Keratinocyte (primary cell): ENCODE data around the gene RASD2. TPM values are rescaled to one million over a fixed set of nuclear protein-coding genes. Genes with fewer than 3 reads are reported as not detected.

Experiments used
- DNase-seq: peaks from one replicate; pipeline ENCODE4 v3.0.0-alpha.2; 2011; ENCODE audit warnings: low read depth, missing footprints, low spot score
- FAIRE-seq: peaks from 2 replicates; lab custom pipeline; 2011; peaks lifted over from hg19 to GRCh38; lab: Jason Lieb, UNC
- H2AFZ ChIP-seq: 2 replicates; pipeline ENCODE4 v1.6.0; 2012; ENCODE audit warnings: low read length, control low read depth, inconsistent platforms; ENCODE audit not compliant: control insufficient read depth
- H3K27ac ChIP-seq: 2 replicates; pipeline ENCODE4 v1.5.1; 2011; ENCODE audit warnings: low read length; ENCODE audit not compliant: control insufficient read depth, insufficient read depth
- H3K27me3 ChIP-seq: 3 replicates; pipeline ENCODE4 v1.6.0; 2011; ENCODE audit warnings: low read length; ENCODE audit not compliant: control insufficient read depth, insufficient read depth; ENCODE audit errors: extremely low read depth
- H3K36me3 ChIP-seq, 2 experiments: 2 replicates in 1 of 2; 3 replicates in 1 of 2; pipeline ENCODE4 v1.5.1; 2011; ENCODE audit warnings: low read length in 2 of 2, mild to moderate bottlenecking in 1 of 2; ENCODE audit not compliant: control insufficient read depth in 2 of 2, insufficient read depth in 2 of 2; ENCODE audit errors: extremely low read depth in 1 of 2
- H3K4me1 ChIP-seq: 3 replicates; pipeline ENCODE4 v1.5.1; 2011; ENCODE audit warnings: low read length; ENCODE audit not compliant: control insufficient read depth, insufficient read depth; ENCODE audit errors: extremely low read depth
- H3K4me2 ChIP-seq: 3 replicates; pipeline ENCODE4 v1.6.0; 2011; ENCODE audit warnings: low read depth, low read length; ENCODE audit not compliant: control insufficient read depth, insufficient read depth; ENCODE audit errors: extremely low read depth
- H3K4me3 ChIP-seq, 3 experiments: fragments of 200-600 bp in 1 of 3; sonication (generic) in 1 of 3; 2 replicates in 2 of 3; 3 replicates in 1 of 3; pipeline ENCODE4 v1.5.1; 2011 to 2016; ENCODE audit warnings: low read length in 3 of 3, mild to moderate bottlenecking in 3 of 3, control low read depth in 2 of 3, inconsistent platforms in 1 of 3, low read depth in 1 of 3, mixed read lengths in 1 of 3, mixed run types in 1 of 3, moderate library complexity in 1 of 3; ENCODE audit not compliant: control insufficient read depth in 2 of 3, insufficient read depth in 2 of 3; ENCODE audit errors: extremely low read depth in 1 of 3
- H3K79me2 ChIP-seq: 2 replicates; pipeline ENCODE4 v1.6.0; 2012; ENCODE audit warnings: low read length; ENCODE audit not compliant: control insufficient read depth, insufficient read depth
- H3K9ac ChIP-seq: 3 replicates; pipeline ENCODE4 v1.6.0; 2011; ENCODE audit warnings: low read length; ENCODE audit not compliant: control insufficient read depth, insufficient read depth; ENCODE audit errors: extremely low read depth
- H3K9me1 ChIP-seq: 3 replicates; pipeline ENCODE4 v1.6.0; 2011; ENCODE audit warnings: low read length; ENCODE audit not compliant: control insufficient read depth, insufficient read depth; ENCODE audit errors: extremely low read depth
- H3K9me3 ChIP-seq: 2 replicates; pipeline ENCODE4 v1.5.1; 2012; ENCODE audit warnings: low read depth, low read length; ENCODE audit not compliant: control insufficient read depth
- H4K20me1 ChIP-seq: 3 replicates; pipeline ENCODE4 v1.6.0; 2011; ENCODE audit warnings: low read length; ENCODE audit not compliant: control insufficient read depth, insufficient read depth; ENCODE audit errors: extremely low read depth
- CTCF ChIP-seq, 3 experiments: IDR thresholded peaks in 1 of 3; conservative IDR thresholded peaks in 1 of 3; optimal IDR thresholded peaks in 1 of 3; 2 replicates in 2 of 3; 3 replicates in 1 of 3; pipeline versions ENCODE3 to v1.5.1; 2011; ENCODE audit warnings: low read length in 3 of 3, mild to moderate bottlenecking in 3 of 3, moderate library complexity in 2 of 3, control low read depth in 1 of 3, inconsistent platforms in 1 of 3; ENCODE audit not compliant: insufficient read depth in 2 of 3; ENCODE audit errors: extremely low read depth in 1 of 3
- EZH2 ChIP-seq: IDR thresholded peaks from one replicate; pipeline ENCODE4 v1.6.1; 2012; ENCODE audit warnings: inconsistent platforms, mild to moderate bottlenecking, low read length, moderate library complexity
- dilution Hi-C: fragments of 300-500 bp; cut with MboI; formaldehyde crosslinking; loops from one replicate; pipeline ENCODE4 v1.7.0; 2020; ENCODE audit warnings: low sequenced_read_pairs; ENCODE audit not compliant: extremely low pct_ligation_motif_present
- polyA plus RNA-seq, 5 experiments: library from polyadenylated mRNA; depleted of rRNA in 3 of 5; stranded (reverse) in 3 of 5; stranded (forward) in 1 of 5; unstranded in 1 of 5; fragments of >200 nt; gene quantifications; 1 replicate in 1 of 5; 2 replicates in 3 of 5; 3 replicates in 1 of 5; pipeline versions ENCODE4 v1.2.1 to v1.2.3, GENCODE V29; 2011 to 2012; ENCODE audit warnings: missing spikeins in 2 of 5, low read depth in 1 of 5, low replicate concordance in 1 of 5

The RASD2 gene
- polyA plus RNA-seq, 1 donor (not counting 4 experiments of a cell fraction or from before 2014, with no cell fraction given), result 0.03 TPM

GRCh38 chr22:35539910-35540594 is 579 bp upstream of the RASD2 start:
- no peak for FAIRE-seq
- TF ChIP-seq CTCF (optimal IDR thresholded peaks at IDR 0.05 in 1 of 3, IDR thresholded peaks at IDR 0.05 in 1 of 3, conservative IDR thresholded peaks at IDR 0.05 in 1 of 3; ENCODE audit: extremely low read depth in 1 of 3, insufficient read depth in 2 of 3, low read length in 3 of 3) (no peak), EZH2 (no peak)
- dilution Hi-C loops, result no loop called here
- Histone ChIP-seq H3K4me3 (peak overlapping the region; percentile 36 to 73 (median 65)), H3K4me2 (peak overlapping the region; percentile 82), H2AFZ (peak overlapping the region; percentile 62), H3K27me3 (peaks cover 37% of the 10 kb centered on the region), H4K20me1 (peaks cover 6% of the 10 kb centered on the region), H3K9me1 (no peaks in the 10 kb centered on the region), H3K9ac (peak overlapping the region; percentile 56), H3K4me1 (peaks cover 7% of the 10 kb centered on the region), H3K9me3 (no peaks in the 10 kb centered on the region), H3K79me2 (no peaks in the 10 kb centered on the region), H3K27ac (no peak overlapping the region), H3K36me3 (no peaks in the 10 kb centered on the region)
- DNase-seq, result no peak

GRCh38 chr22:35541254-35541748 is 670 bp downstream of the RASD2 start:
- dilution Hi-C loops, result no loop called here
- H3K27me3 ChIP-seq, result peaks cover 40% of the 10 kb centered on the region
- FAIRE-seq (no peak), DNase-seq (no peak)
- H3K4me1 ChIP-seq, result peaks cover 7% of the 10 kb centered on the region
- H3K9me1 ChIP-seq, result no peaks in the 10 kb centered on the region
- no peaks in the 10 kb centered on the region for H3K36me3 ChIP-seq
- H3K27ac ChIP-seq, result no peak overlapping the region
- H3K4me2 ChIP-seq, result peak overlapping the region; percentile 82
- H3K9ac ChIP-seq, result no peak overlapping the region
- peaks cover 6% of the 10 kb centered on the region for H4K20me1 ChIP-seq
- peak overlapping the region in 1 of 3 experiments; percentile 35 for H3K4me3 ChIP-seq
- TF ChIP-seq EZH2, result no peak
- no peak for TF ChIP-seq CTCF (optimal IDR thresholded peaks at IDR 0.05 in 1 of 3, IDR thresholded peaks at IDR 0.05 in 1 of 3, conservative IDR thresholded peaks at IDR 0.05 in 1 of 3; ENCODE audit: extremely low read depth in 1 of 3, insufficient read depth in 2 of 3, low read length in 3 of 3)
- no peaks in the 10 kb centered on the region for H3K79me2 ChIP-seq
- no peak overlapping the region for H2AFZ ChIP-seq
- H3K9me3 ChIP-seq, result no peaks in the 10 kb centered on the region
